Neuronal stem cell (in vitro differentiated cells): Measurements from ENCODE around the gene ARTN.
A peak's percentile ranks its signal among the peaks of the same experiment; 100 is the strongest.

Source experiments
- DNase-seq: peaks from one replicate; pipeline ENCODE4 v3.0.0-alpha.2; 2013; ENCODE audit warnings: low spot score
- H2AFZ ChIP-seq: one replicate; pipeline ENCODE4 v1.6.1; 2013; ENCODE audit warnings: mild to moderate bottlenecking, low read length, inconsistent platforms
- H2AK5ac ChIP-seq: 2 replicates; pipeline ENCODE4 v1.6.1; 2013; ENCODE audit warnings: low read depth, mild to moderate bottlenecking, inconsistent platforms, low read length, moderate library complexity, mixed read lengths
- H2BK120ac ChIP-seq: 2 replicates; pipeline ENCODE4 v1.6.1; 2013; ENCODE audit warnings: low read depth, mild to moderate bottlenecking, inconsistent platforms, low read length, moderate library complexity, mixed read lengths
- H2BK12ac ChIP-seq: one replicate; pipeline ENCODE4 v1.6.1; 2013; ENCODE audit warnings: low read length, inconsistent platforms
- H2BK15ac ChIP-seq: 2 replicates; pipeline ENCODE4 v1.6.1; 2013; ENCODE audit warnings: mild to moderate bottlenecking, low read length, inconsistent platforms, mixed read lengths
- H2BK5ac ChIP-seq: one replicate; pipeline ENCODE4 v1.6.1; 2013; ENCODE audit warnings: inconsistent platforms, mild to moderate bottlenecking, low read length, moderate library complexity
- H3K14ac ChIP-seq: one replicate; pipeline ENCODE4 v1.6.1; 2013; ENCODE audit warnings: low read length, inconsistent platforms
- H3K18ac ChIP-seq: 2 replicates; pipeline ENCODE4 v1.6.1; 2013; ENCODE audit warnings: low read length, inconsistent platforms
- H3K23ac ChIP-seq: 2 replicates; pipeline ENCODE4 v1.6.1; 2013; ENCODE audit warnings: low read depth, mild to moderate bottlenecking, mixed read lengths, low read length, inconsistent platforms; ENCODE audit not compliant: poor library complexity
- H3K27ac ChIP-seq: replicated peaks from 3 replicates; pipeline ENCODE4 v1.5.1; 2013; ENCODE audit warnings: low read length, inconsistent platforms
- H3K27me3 ChIP-seq, 3 experiments: 2 replicates each; pipeline ENCODE4 v1.6.1; 2013; ENCODE audit warnings: low read length in 3 of 3, mild to moderate bottlenecking in 2 of 3, inconsistent platforms in 1 of 3, low read depth in 1 of 3, mixed read lengths in 1 of 3, moderate library complexity in 1 of 3; ENCODE audit not compliant: control insufficient read depth in 3 of 3, insufficient read depth in 3 of 3
- H3K36me3 ChIP-seq, 2 donors: replicated peaks in 1 of 2; 2 replicates each; pipeline ENCODE4 v1.6.1; 2013; ENCODE audit warnings: low read length in 2 of 2; ENCODE audit not compliant: control insufficient read depth in 2 of 2, insufficient read depth in 2 of 2
- H3K4ac ChIP-seq: 2 replicates; pipeline ENCODE4 v1.6.1; 2013; ENCODE audit warnings: inconsistent platforms, mild to moderate bottlenecking, low read length, moderate library complexity
- H3K4me1 ChIP-seq, 2 donors: 1 replicate in 1 of 2; 2 replicates in 1 of 2; pipeline ENCODE4 v1.6.1; 2013; ENCODE audit warnings: low read length in 2 of 2, low read depth in 1 of 2; ENCODE audit not compliant: control insufficient read depth in 2 of 2, insufficient read depth in 1 of 2
- H3K4me2 ChIP-seq: one replicate; pipeline ENCODE4 v1.6.1; 2013; ENCODE audit warnings: mild to moderate bottlenecking, low read length, inconsistent platforms; ENCODE audit not compliant: insufficient read depth, poor library complexity, severe bottlenecking
- H3K4me3 ChIP-seq, 2 donors: 2 replicates each; pipeline ENCODE4 v1.5.1; 2013; ENCODE audit warnings: low read length in 2 of 2, mild to moderate bottlenecking in 2 of 2, inconsistent platforms in 1 of 2, moderate library complexity in 1 of 2
- H3K79me1 ChIP-seq: one replicate; pipeline ENCODE4 v1.6.1; 2013; ENCODE audit warnings: low read depth, mild to moderate bottlenecking, inconsistent platforms, low read length, moderate library complexity
- H3K9ac ChIP-seq: one replicate; pipeline ENCODE4 v1.6.1; 2013; ENCODE audit warnings: mild to moderate bottlenecking, low read depth, low read length, inconsistent platforms; ENCODE audit not compliant: poor library complexity
- H3K9me3 ChIP-seq, 2 donors: replicated peaks in 1 of 2; 2 replicates each; pipeline versions ENCODE3 to v1.6.1; 2013; ENCODE audit warnings: low read length in 2 of 2, mild to moderate bottlenecking in 2 of 2, inconsistent platforms in 1 of 2, low read depth in 1 of 2, mixed read lengths in 1 of 2, moderate library complexity in 1 of 2; ENCODE audit not compliant: control insufficient read depth in 2 of 2, insufficient read depth in 1 of 2
- H4K8ac ChIP-seq: one replicate; pipeline ENCODE4 v1.6.1; 2013; ENCODE audit warnings: low read depth, mild to moderate bottlenecking, inconsistent platforms, low read length, moderate library complexity
- H4K91ac ChIP-seq: one replicate; pipeline ENCODE4 v1.6.1; 2013; ENCODE audit warnings: low read length, low read depth, mild to moderate bottlenecking, inconsistent platforms; ENCODE audit not compliant: poor library complexity
- WGBS, 2 donors: extraction: QIAGEN DNeasy Blood & Tissue Kit; methylation state at CpG; one replicate each; pipeline ENCODE4 v1.1.7; 2013; ENCODE audit warnings: missing lambda C conversion rate in 2 of 2, mixed read lengths in 1 of 2; ENCODE audit not compliant: insufficient read length in 2 of 2, insufficient replicate concordance in 1 of 2; ENCODE audit errors: extremely low coverage in 2 of 2; 5-methylcytosine and 5-hydroxymethylcytosine counted together

Gene ARTN

GRCh38 chr1:43982808-43983207 is 49.2 kb downstream of the ARTN start:
- Histone ChIP-seq H3K4me3 (no peak overlapping the region), H4K8ac (no peak overlapping the region), H2AFZ (no peak overlapping the region), H3K4me2 (no peak overlapping the region), H4K91ac (no peak overlapping the region), H3K14ac (no peak overlapping the region), H2BK15ac (no peak overlapping the region), H3K79me1 (peaks cover 29% of the 10 kb centered on the region), H3K23ac (no peak overlapping the region), H3K27me3 (no peaks in the 10 kb centered on the region), H3K18ac (no peak overlapping the region), H3K4me1 (peaks cover 14 to 16% of the 10 kb centered on the region in 2 donors), H3K27ac (no peak overlapping the region), H3K4ac (no peak overlapping the region), H3K9ac (no peak overlapping the region), H2BK5ac (no peak overlapping the region), H2BK120ac (no peak overlapping the region), H2BK12ac (no peak overlapping the region), H3K9me3 (no peaks in the 10 kb centered on the region), H2AK5ac (no peak overlapping the region), H3K36me3 (peaks cover 35 to 76% of the 10 kb centered on the region in 2 donors)
- 100% methylated on average over 5 of the region's 15 CpGs; no CpG with 5 or more reads in 1 of the 2 donors for WGBS, 2 donors
- no peak for DNase-seq

- Histone ChIP-seq H2BK15ac (no peak overlapping the region), H3K27me3 (no peaks in the 10 kb centered on the region), H3K23ac (no peak overlapping the region), H3K4ac (no peak overlapping the region), H3K4me1 (peaks cover 10 to 12% of the 10 kb centered on the region in 2 donors), H4K91ac (no peak overlapping the region), H3K18ac (no peak overlapping the region), H4K8ac (no peak overlapping the region), H3K14ac (no peak overlapping the region), H3K4me2 (no peak overlapping the region), H2AFZ (no peak overlapping the region), H3K4me3 (no peak overlapping the region), H2AK5ac (no peak overlapping the region), H3K9me3 (no peaks in the 10 kb centered on the region), H2BK12ac (no peak overlapping the region), H3K79me1 (peaks cover 27% of the 10 kb centered on the region), H3K27ac (no peak overlapping the region), H3K36me3 (peaks cover 31 to 76% of the 10 kb centered on the region in 2 donors), H2BK120ac (no peak overlapping the region), H3K9ac (no peak overlapping the region), H2BK5ac (peak overlapping the region; percentile 24)
- WGBS, 2 donors: no CpG with 5 or more reads among the region's 12 CpGs
- no peak for DNase-seq
These were observed 49.8 kb downstream of the ARTN start for GRCh38 chr1:43983253-43983899.

GRCh38 chr1:43984855-43985254 is 51.3 kb downstream of the ARTN start:
- Histone ChIP-seq H3K79me1 (peaks cover 25% of the 10 kb centered on the region), H3K18ac (no peak overlapping the region), H2BK120ac (no peak overlapping the region), H3K27ac (no peak overlapping the region), H3K27me3 (no peaks in the 10 kb centered on the region), H3K4me2 (no peak overlapping the region), H3K4me3 (no peak overlapping the region), H3K4me1 (peaks cover 8 to 10% of the 10 kb centered on the region in 2 donors), H3K4ac (no peak overlapping the region), H3K36me3 (peaks cover 31 to 76% of the 10 kb centered on the region in 2 donors), H2AK5ac (no peak overlapping the region), H2BK15ac (no peak overlapping the region), H3K23ac (peak overlapping the region; percentile 26), H2BK5ac (no peak overlapping the region), H2AFZ (no peak overlapping the region), H2BK12ac (no peak overlapping the region), H4K91ac (no peak overlapping the region), H4K8ac (no peak overlapping the region), H3K14ac (peak overlapping the region; percentile 28), H3K9ac (no peak overlapping the region), H3K9me3 (no peaks in the 10 kb centered on the region)
- no CpG with 5 or more reads among the region's 16 CpGs for WGBS, 2 donors
- no peak for DNase-seq

- Histone ChIP-seq H3K9me3 (no peaks in the 10 kb centered on the region), H3K23ac (no peak overlapping the region), H3K14ac (no peak overlapping the region), H2BK15ac (no peak overlapping the region), H3K4me1 (peaks cover 1 to 4% of the 10 kb centered on the region in 2 donors), H2BK5ac (no peak overlapping the region), H2AFZ (no peak overlapping the region), H3K18ac (no peak overlapping the region), H3K4me3 (no peak overlapping the region), H4K8ac (no peak overlapping the region), H2AK5ac (no peak overlapping the region), H3K9ac (no peak overlapping the region), H3K4ac (no peak overlapping the region), H2BK120ac (no peak overlapping the region), H3K27me3 (no peaks in the 10 kb centered on the region), H2BK12ac (no peak overlapping the region), H3K79me1 (peaks cover 13% of the 10 kb centered on the region), H3K36me3 (peaks cover 29 to 72% of the 10 kb centered on the region in 2 donors), H4K91ac (no peak overlapping the region), H3K4me2 (no peak overlapping the region), H3K27ac (no peak overlapping the region)
- DNase-seq: no peak
- WGBS, 2 donors: no CpG with 5 or more reads among the region's 4 CpGs
These were observed 52.5 kb downstream of the ARTN start for GRCh38 chr1:43985984-43986595.
